ENCODE measurements around the gene HDAC4. TPM values are rescaled to one million over a fixed set of nuclear protein-coding genes. Genes with fewer than 3 reads are reported as not detected.

Gene HDAC4
- total RNA-seq, 4 donors from 2014 or later = 21.6 to 72.7 (median 35.2) TPM

DNA sequence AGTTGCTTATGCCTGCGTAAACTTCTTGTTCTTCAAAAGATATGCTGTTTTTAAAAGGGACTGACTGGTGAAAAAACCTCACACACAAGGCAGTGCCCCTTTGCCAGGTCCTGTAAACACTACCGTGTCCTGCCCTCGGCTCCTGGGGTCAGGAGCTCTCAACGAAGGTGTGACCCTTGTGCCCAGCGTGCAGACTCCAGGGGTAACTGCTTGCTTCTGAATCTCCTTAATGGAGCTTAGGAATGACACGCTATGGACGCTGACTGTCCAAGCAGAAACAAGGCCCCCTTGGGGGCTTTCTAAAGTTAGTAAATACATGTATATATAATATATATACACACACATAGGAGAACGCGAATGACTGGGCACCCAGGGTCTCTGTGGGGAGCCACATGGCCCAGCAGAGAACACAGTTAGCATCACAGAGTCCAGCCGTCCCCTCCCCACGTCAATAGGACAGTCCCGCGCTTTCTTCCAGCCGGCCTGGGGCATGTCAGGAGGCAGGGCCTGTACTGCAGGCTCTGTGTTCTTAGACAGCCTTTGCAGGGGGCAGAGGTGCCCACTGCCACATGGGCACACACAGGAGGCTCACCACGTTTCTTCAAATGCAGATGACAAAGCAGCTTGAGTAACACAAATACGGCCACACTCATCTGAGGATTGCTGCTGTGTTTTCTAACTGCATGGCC, 96.1 kb downstream of the HDAC4 start:
- no peak for DNase-seq
- intact Hi-C loops (cut with DNase I) = no loop called here
- 76 to 82% methylated on average over 11 of the region's 16 CpGs for WGBS, 2 donors
- Histone ChIP-seq H3K4me1 (peaks cover 0 to 95% (median 36%) of the 10 kb centered on the region in 3 donors), H3K4me3 (no peak overlapping the region), H3K36me3 (no peaks in the 10 kb centered on the region), H3K27me3 (no peaks in the 10 kb centered on the region), H3K9me3 (no peaks in the 10 kb centered on the region), H3K27ac (peak overlapping the region; percentile 11 to 86 (median 42))
- no peak for TF ChIP-seq CTCF (IDR thresholded peaks at IDR 0.05)
- no peak for TF ChIP-seq POLR2A (IDR thresholded peaks at IDR 0.05)

DNA sequence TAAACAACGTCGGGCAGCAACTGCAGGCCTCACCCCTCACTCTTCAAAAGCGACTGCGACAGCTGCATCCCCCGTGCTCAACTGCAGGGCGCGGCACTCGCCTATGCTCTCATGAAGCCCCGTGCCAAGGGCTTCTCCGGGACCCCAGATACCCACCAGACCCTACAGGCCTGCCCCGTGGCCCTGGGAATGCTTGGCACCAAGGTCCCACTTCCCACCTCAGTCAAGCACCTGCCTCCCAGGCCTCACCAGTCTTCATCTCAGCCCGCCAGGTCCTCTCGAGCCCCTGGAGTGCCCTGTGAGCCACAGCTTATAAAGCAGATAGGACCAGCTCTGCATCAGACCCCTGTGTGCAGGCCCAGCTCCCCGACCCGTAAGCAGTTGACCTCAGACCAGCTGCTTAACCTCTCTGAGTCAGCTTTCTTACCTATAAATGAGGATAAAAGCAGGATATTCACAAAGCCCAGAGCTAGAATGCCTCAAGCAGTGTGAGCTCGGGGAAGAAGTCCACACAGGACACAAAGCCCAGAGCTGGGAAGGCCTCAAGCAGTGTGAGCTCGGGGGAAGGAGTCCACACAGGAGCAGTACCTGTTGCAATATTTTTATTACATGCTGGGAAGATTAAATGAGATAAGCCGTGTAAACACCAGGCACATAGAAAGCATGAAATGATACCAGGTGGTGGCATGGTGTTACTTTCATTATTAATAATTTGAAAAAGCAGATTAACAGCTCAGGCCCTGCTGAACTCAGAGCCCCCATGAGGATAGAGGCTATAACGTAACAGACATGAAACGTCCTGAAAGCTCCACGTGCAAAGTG, 96.9 kb downstream of the HDAC4 start:
- no peak overlapping the region for H3K4me3 ChIP-seq
- H3K27me3 ChIP-seq = no peaks in the 10 kb centered on the region
- no peaks in the 10 kb centered on the region for H3K36me3 ChIP-seq
- peaks cover 0 to 96% (median 32%) of the 10 kb centered on the region in 3 donors for H3K4me1 ChIP-seq
- WGBS, 2 donors = 71 to 80% methylated on average over 18 of the region's 21 CpGs
- no peak for DNase-seq
- H3K27ac ChIP-seq = peak overlapping the region; percentile 11 to 86 (median 40)
- no peaks in the 10 kb centered on the region for H3K9me3 ChIP-seq
- intact Hi-C loops (cut with DNase I) = no loop called here
- no peak for TF ChIP-seq CTCF (IDR thresholded peaks at IDR 0.05)
- TF ChIP-seq POLR2A (IDR thresholded peaks at IDR 0.05) = no peak

- Histone ChIP-seq H3K9me3 (no peaks in the 10 kb centered on the region), H3K4me3 (no peak overlapping the region), H3K27me3 (no peaks in the 10 kb centered on the region), H3K36me3 (no peaks in the 10 kb centered on the region), H3K4me1 (peaks cover 0 to 96% (median 38%) of the 10 kb centered on the region in 3 donors), H3K27ac (peak overlapping the region; percentile 27 to 86 (median 52))
- DNase-seq = no peak
- WGBS, 2 donors = 73 to 88% methylated on average over 19 to 25 of the region's 28 CpGs
- no peak for TF ChIP-seq POLR2A (IDR thresholded peaks at IDR 0.05)
- TF ChIP-seq CTCF (IDR thresholded peaks at IDR 0.05) = no peak
- intact Hi-C loops (cut with DNase I) = no loop called here
These were observed 97.8 kb downstream of the HDAC4 start for GRCh38 chr2:239302808-239303557.

DNA sequence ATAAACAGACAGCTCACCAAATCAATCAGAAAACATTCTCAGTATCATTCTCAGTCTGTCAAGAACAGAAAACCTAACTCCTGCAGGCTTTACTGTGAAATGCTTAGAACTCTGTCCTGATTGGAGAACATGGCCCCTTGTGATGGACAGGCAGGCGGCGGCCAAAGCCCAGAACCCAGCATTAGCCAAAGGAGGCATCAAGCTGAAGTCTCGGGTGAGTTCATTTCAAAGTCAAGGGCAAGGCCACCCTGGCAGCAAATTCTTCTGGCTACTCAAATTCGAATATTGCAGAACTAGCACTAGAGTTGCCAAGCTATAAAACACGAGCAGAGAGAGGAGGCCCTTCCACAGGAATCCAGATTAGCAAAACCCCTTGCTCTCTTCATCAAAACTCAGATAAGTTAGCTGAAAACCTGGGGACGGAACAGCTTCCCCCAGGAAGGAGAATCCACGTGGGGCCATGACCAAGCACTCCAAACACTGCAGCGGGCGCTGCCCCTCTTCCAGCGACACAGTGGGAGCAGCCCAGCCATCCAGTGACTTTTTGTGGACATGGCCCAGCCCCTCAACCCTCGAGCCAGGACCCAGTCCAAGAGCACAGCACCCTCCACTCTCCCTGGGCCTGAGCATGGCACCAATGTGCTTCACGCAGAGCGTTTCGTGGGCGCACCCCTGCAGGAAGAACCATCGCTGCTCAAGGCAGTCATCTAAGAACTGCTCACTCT, 98.6 kb downstream of the HDAC4 start:
- WGBS, 2 donors = 82 to 100% methylated on average over 2 to 5 of the region's 16 CpGs
- DNase-seq = no peak
- Histone ChIP-seq H3K27me3 (no peaks in the 10 kb centered on the region), H3K27ac (peak overlapping the region; percentile 27 to 86 (median 62)), H3K9me3 (no peaks in the 10 kb centered on the region), H3K4me3 (no peak overlapping the region), H3K36me3 (no peaks in the 10 kb centered on the region), H3K4me1 (peaks cover 3 to 98% (median 42%) of the 10 kb centered on the region in 3 donors)
- intact Hi-C loops (cut with DNase I) = no loop called here
- TF ChIP-seq CTCF (IDR thresholded peaks at IDR 0.05) (no peak), POLR2A (IDR thresholded peaks at IDR 0.05) (no peak)
